Gastroesophageal sphincter (tissue), 4 donors: ENCODE data around the gene SECTM1. TPM values are rescaled to one million over a fixed set of nuclear protein-coding genes. Genes with fewer than 3 reads are reported as not detected.

Experiments
- ATAC-seq: fragments of 150-250 bp; one replicate; pipeline ENCODE4 v1.9.1; 2016; ENCODE audit warnings: mild to moderate bottlenecking, moderate library complexity
- H3K27ac ChIP-seq, 4 donors: fragments of 200-600 bp; sonication (generic) in 3 of 4; 1 replicate in 3 of 4; 2 replicates in 1 of 4; pipeline ENCODE4 v1.5.1; 2016 to 2019
- H3K27me3 ChIP-seq: fragments of 200-600 bp; sonication (generic); one replicate; pipeline ENCODE4 v1.5.1; 2019
- H3K36me3 ChIP-seq, 2 donors: fragments of 200-600 bp; sonication (generic); one replicate each; pipeline ENCODE4 v1.5.1; 2019; ENCODE audit warnings: control low read depth in 1 of 2
- H3K4me1 ChIP-seq, 3 donors: fragments of 200-600 bp; sonication (generic); 1 replicate in 2 of 3; 2 replicates in 1 of 3; pipeline ENCODE4 v1.5.1; 2016 to 2019; ENCODE audit warnings: control low read depth in 2 of 3
- H3K4me3 ChIP-seq, 2 donors: fragments of 200-600 bp; sonication (generic); one replicate each; pipeline ENCODE4 v1.5.1; 2019; ENCODE audit warnings: mild to moderate bottlenecking in 1 of 2, moderate library complexity in 1 of 2
- H3K9me3 ChIP-seq, 3 donors: fragments of 200-600 bp; sonication (generic); one replicate each; pipeline ENCODE4 v1.5.1; 2017 to 2019; ENCODE audit warnings: control low read depth in 2 of 3
- EP300 ChIP-seq: sonication (generic); formaldehyde crosslinking; IDR thresholded peaks from one replicate; pipeline ENCODE4 v1.6.1; 2017; ENCODE audit warnings: antibody characterized with exemption, mild to moderate bottlenecking
- POLR2A ChIP-seq, 2 donors: fragments of 450-650 bp; IDR thresholded peaks; one replicate each; pipeline ENCODE4 v1.6.1; 2017; ENCODE audit warnings: antibody characterized with exemption in 2 of 2, mild to moderate bottlenecking in 2 of 2, moderate library complexity in 1 of 2
- POLR2AphosphoS5 ChIP-seq: sonication (generic); formaldehyde crosslinking; IDR thresholded peaks from one replicate; pipeline ENCODE4 v1.6.1; 2017; ENCODE audit warnings: antibody characterized with exemption
- WGBS, 2 donors: methylation state at CpG; one replicate each; pipeline ENCODE4 v1.1.5; 2018; ENCODE audit warnings: low coverage in 1 of 2; 5-methylcytosine and 5-hydroxymethylcytosine counted together
- total RNA-seq, 4 donors: library from RNA; depleted of rRNA; stranded (reverse); fragments of >200 nt; gene quantifications; one replicate each; pipeline ENCODE4 v1.1.0, GENCODE V29; 2016
- TF ChIP-seq, protein P1 (sequence below), 4 experiments: fragments of 200-600 bp in 2 of 4; fragments of 450-650 bp in 2 of 4; sonication (generic) in 1 of 4; IDR thresholded peaks; one replicate each; pipeline ENCODE4 v1.5.1; 2017 to 2019; ENCODE audit warnings: antibody characterized with exemption in 4 of 4, mild to moderate bottlenecking in 2 of 4, moderate library complexity in 2 of 4

Gene SECTM1
- total RNA-seq, 4 donors from 2014 or later = 6.1 to 22.3 (median 17.6) TPM

GRCh38 chr17:82299452-82299851 is 34.1 kb downstream of the SECTM1 start:
- peaks cover 0 to 58% (median 11%) of the 10 kb centered on the region in 3 donors for H3K4me1 ChIP-seq
- H3K27ac ChIP-seq = peak overlapping the region in 3 of 4 donors; percentile 88 to 95 (median 93)
- H3K9me3 ChIP-seq = no peaks in the 10 kb centered on the region
- no peak for TF ChIP-seq POLR2AphosphoS5
- TF ChIP-seq EP300 = no peak
- TF ChIP-seq, protein P1, sequence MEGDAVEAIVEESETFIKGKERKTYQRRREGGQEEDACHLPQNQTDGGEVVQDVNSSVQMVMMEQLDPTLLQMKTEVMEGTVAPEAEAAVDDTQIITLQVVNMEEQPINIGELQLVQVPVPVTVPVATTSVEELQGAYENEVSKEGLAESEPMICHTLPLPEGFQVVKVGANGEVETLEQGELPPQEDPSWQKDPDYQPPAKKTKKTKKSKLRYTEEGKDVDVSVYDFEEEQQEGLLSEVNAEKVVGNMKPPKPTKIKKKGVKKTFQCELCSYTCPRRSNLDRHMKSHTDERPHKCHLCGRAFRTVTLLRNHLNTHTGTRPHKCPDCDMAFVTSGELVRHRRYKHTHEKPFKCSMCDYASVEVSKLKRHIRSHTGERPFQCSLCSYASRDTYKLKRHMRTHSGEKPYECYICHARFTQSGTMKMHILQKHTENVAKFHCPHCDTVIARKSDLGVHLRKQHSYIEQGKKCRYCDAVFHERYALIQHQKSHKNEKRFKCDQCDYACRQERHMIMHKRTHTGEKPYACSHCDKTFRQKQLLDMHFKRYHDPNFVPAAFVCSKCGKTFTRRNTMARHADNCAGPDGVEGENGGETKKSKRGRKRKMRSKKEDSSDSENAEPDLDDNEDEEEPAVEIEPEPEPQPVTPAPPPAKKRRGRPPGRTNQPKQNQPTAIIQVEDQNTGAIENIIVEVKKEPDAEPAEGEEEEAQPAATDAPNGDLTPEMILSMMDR (IDR thresholded peaks at IDR 0.05) = no peak
- TF ChIP-seq POLR2A (IDR thresholded peaks at IDR 0.05) = no peak
- H3K27me3 ChIP-seq = peaks cover 8% of the 10 kb centered on the region
- no peaks in the 10 kb centered on the region for H3K36me3 ChIP-seq
- no peak overlapping the region for H3K4me3 ChIP-seq
- WGBS, 2 donors = 86 to 91% methylated on average over 5 to 7 of the region's 10 CpGs
- ATAC-seq = no peak

DNA sequence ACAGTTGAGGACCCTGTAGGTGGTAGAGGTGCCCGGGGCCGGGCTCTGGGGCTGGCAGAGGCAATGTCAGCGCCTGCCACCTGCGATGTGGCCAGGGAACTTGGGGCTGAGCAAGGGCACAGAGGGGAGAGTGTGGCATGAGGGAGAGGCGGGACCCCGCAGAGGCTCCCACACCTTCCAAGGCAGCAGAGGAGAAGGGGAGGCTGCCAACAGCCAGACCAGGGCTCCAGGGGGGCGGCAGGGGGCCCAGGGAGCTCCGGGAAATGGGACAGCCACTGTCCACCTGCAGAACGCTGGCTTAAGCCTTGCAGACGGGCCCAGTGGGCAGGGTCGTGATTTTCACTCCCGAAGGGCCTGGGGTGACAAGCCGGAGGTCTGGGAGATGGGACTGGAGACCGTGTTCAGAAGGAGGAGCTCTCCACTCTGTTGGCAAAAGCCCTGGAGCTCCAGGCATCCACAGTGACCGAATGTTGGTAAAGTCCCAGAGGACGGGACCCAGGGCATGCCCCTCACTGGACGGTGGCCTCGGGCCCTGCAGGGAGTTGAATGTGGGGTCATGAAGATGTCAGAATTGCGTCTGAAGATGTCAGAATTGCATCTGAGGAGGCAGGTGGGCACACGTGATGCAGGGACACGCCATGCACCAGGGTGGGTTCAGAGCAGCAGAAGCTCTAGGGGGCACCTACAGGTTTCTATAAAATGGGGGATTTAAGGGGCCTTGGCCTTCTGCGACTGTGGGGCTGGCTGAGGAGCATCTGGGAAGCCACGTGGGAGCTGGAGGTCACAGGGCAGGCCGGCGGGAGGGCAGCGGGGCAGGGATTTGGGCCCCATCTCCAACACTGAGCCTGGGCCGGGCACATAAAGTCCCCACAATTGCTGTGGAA is 34.8 kb downstream of the SECTM1 start:
- no peak for TF ChIP-seq POLR2A (IDR thresholded peaks at IDR 0.05)
- TF ChIP-seq, protein P1 (IDR thresholded peaks at IDR 0.05) = peak in 1 of 4 experiments; percentile 8
- Histone ChIP-seq H3K27me3 (peaks cover 8% of the 10 kb centered on the region), H3K27ac (peak overlapping the region; percentile 34 to 95 (median 90)), H3K4me3 (peak overlapping the region; percentile 16 to 55), H3K9me3 (no peaks in the 10 kb centered on the region), H3K36me3 (no peaks in the 10 kb centered on the region), H3K4me1 (peaks cover 0 to 64% (median 14%) of the 10 kb centered on the region in 3 donors)
- no peak for ATAC-seq
- 77 to 88% methylated on average over 4 to 6 of the region's 27 CpGs for WGBS, 2 donors

DNA sequence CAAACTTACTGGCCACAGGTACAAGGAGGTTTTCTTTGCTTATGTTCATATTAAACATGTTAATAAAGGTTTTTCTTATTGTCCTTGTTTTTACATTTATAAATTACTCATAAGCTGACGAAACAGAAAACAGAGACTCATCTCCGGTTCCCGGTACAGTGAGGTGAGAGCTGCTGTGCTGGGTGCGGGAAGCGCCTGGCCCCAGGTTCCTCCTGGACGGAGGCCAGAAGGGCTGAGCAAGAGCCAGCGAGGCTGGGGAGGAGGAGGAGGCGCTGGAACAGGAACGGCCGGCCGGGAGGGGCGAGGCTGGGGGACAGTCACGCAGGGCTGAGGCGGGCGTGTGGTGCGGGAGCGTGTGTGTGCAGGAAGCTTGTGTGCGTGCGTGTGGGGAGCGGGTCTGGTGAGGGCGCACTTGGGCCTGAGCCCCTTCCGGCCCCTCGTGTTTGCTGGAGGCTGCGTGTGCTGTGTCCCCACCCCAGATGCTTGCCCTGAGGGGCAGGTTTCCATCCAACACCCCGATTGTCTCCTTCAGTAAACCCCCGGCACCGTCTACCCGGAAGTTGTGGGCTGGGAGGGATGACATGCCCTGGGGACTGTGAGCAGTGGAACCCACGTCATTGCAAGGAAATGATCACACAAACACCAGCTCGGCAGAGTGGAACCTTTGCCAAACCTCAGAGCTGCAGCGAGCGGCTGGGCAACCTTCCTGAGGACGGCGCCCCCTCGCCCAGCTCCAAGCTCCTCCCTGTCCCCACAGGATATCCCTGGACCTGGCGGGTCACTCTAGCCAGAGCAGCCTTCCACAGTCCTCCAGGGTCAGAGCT is 35.6 kb downstream of the SECTM1 start:
- Histone ChIP-seq H3K27me3 (peaks cover 8% of the 10 kb centered on the region), H3K4me3 (peak overlapping the region; percentile 16 to 55), H3K9me3 (no peaks in the 10 kb centered on the region), H3K4me1 (peaks cover 0 to 69% (median 17%) of the 10 kb centered on the region in 3 donors), H3K27ac (peak overlapping the region; percentile 34 to 95 (median 90)), H3K36me3 (no peaks in the 10 kb centered on the region)
- TF ChIP-seq EP300 (no peak), POLR2AphosphoS5 (peak; percentile 89), POLR2A (IDR thresholded peaks at IDR 0.05) (peak; percentile 41 to 44)
- TF ChIP-seq, protein P1 (IDR thresholded peaks at IDR 0.05) = peak in 1 of 4 experiments; percentile 28
- ATAC-seq = peak; percentile 83
- 0% methylated on average over 9 of the region's 36 CpGs; no CpG with 5 or more reads in 1 of the 2 donors for WGBS, 2 donors

GRCh38 chr17:82297280-82297713 is 36.3 kb downstream of the SECTM1 start:
- no peaks in the 10 kb centered on the region for H3K36me3 ChIP-seq
- H3K27ac ChIP-seq = peak overlapping the region; percentile 34 to 95 (median 90)
- H3K4me1 ChIP-seq = peaks cover 0 to 70% (median 17%) of the 10 kb centered on the region in 3 donors
- 20 to 42% methylated on average over 2 to 8 of the region's 19 CpGs for WGBS, 2 donors
- H3K4me3 ChIP-seq = peak overlapping the region in 1 of 2 donors; percentile 55
- no peaks in the 10 kb centered on the region for H3K9me3 ChIP-seq
- TF ChIP-seq POLR2A (IDR thresholded peaks at IDR 0.05) (peak; percentile 21 to 30), EP300 (peak; percentile 83), POLR2AphosphoS5 (peak; percentile 94)
- TF ChIP-seq, protein P1 (IDR thresholded peaks at IDR 0.05) = peak in 1 of 4 experiments; percentile 5
- H3K27me3 ChIP-seq = peaks cover 8% of the 10 kb centered on the region
- peak; percentile 34 for ATAC-seq
